ENCODE results near the gene ICE2. TPM values are rescaled to one million over a fixed set of nuclear protein-coding genes. Genes with fewer than 3 reads are reported as not detected.

Gene ICE2
- total and polyA plus RNA-seq, 4 donors = 5.7 to 26.6 (median 16.8) TPM

DNA sequence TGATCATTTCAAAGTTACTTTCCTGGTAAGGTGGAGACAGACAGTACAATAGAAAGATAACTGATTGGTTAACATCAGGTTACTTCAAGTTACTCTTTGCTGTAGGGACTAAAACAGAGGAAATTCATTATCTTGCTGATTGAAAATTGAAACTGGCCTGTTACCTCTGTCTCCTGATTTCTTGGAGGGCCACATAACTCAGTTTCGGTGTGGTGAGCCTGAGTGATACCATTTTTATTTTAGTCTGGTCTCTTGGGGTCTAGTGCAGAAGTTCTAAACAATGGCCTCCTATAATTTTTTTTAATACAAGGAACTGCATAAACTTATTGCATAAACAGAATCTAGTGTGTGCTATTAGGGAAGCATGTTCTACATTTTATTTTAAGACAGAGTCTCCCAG, 1.2 kb upstream of the ICE2 start:
- no peaks in the 10 kb centered on the region for H3K9me3 ChIP-seq (ENCODE audit: control insufficient read depth in 4 of 4, low read length in 3 of 4)
- TF ChIP-seq HNF4G (IDR thresholded peaks at IDR 0.05) = no peak
- no peak for TF ChIP-seq HNF4A (conservative IDR thresholded peaks at IDR 0.05)
- no peak for TF ChIP-seq SP1 (IDR thresholded peaks at IDR 0.05)
- no peak for TF ChIP-seq FOXA2 (IDR thresholded peaks at IDR 0.05)
- TF ChIP-seq FOXA1 (IDR thresholded peaks at IDR 0.05) = no peak
- no peak for TF ChIP-seq YY1 (IDR thresholded peaks at IDR 0.05)
- TF ChIP-seq, protein P1, sequence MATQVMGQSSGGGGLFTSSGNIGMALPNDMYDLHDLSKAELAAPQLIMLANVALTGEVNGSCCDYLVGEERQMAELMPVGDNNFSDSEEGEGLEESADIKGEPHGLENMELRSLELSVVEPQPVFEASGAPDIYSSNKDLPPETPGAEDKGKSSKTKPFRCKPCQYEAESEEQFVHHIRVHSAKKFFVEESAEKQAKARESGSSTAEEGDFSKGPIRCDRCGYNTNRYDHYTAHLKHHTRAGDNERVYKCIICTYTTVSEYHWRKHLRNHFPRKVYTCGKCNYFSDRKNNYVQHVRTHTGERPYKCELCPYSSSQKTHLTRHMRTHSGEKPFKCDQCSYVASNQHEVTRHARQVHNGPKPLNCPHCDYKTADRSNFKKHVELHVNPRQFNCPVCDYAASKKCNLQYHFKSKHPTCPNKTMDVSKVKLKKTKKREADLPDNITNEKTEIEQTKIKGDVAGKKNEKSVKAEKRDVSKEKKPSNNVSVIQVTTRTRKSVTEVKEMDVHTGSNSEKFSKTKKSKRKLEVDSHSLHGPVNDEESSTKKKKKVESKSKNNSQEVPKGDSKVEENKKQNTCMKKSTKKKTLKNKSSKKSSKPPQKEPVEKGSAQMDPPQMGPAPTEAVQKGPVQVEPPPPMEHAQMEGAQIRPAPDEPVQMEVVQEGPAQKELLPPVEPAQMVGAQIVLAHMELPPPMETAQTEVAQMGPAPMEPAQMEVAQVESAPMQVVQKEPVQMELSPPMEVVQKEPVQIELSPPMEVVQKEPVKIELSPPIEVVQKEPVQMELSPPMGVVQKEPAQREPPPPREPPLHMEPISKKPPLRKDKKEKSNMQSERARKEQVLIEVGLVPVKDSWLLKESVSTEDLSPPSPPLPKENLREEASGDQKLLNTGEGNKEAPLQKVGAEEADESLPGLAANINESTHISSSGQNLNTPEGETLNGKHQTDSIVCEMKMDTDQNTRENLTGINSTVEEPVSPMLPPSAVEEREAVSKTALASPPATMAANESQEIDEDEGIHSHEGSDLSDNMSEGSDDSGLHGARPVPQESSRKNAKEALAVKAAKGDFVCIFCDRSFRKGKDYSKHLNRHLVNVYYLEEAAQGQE (IDR thresholded peaks at IDR 0.05) = no peak
- TF ChIP-seq MAX (IDR thresholded peaks at IDR 0.05) = no peak
- TF ChIP-seq ATF3 (IDR thresholded peaks at IDR 0.05) = no peak
- TF ChIP-seq EGR1 (IDR thresholded peaks at IDR 0.05; ENCODE audit: low read depth in 2 of 2) = no peak
- no peak for TF ChIP-seq GABPA (IDR thresholded peaks at IDR 0.05 in 1 of 2, conservative IDR thresholded peaks at IDR 0.05 in 1 of 2)
- peak overlapping the region; percentile 91 to 93 for H3K27ac ChIP-seq (ENCODE audit: low read depth in 1 of 2, low read length in 2 of 2)
- DNase-seq (ENCODE audit: low spot score) = no peak
- H3K27me3 ChIP-seq (ENCODE audit: control insufficient read depth in 4 of 4, insufficient read depth in 4 of 4, low read length in 3 of 4) = no peaks in the 10 kb centered on the region
- H3K36me3 ChIP-seq (ENCODE audit: control insufficient read depth in 4 of 4, insufficient read depth in 3 of 4, low read depth in 1 of 4, low read length in 3 of 4) = no peaks in the 10 kb centered on the region
- H3K4me1 ChIP-seq (ENCODE audit: control insufficient read depth in 4 of 4, insufficient read depth in 4 of 4, low read length in 3 of 4) = peaks cover 15 to 48% (median 32%) of the 10 kb centered on the region in 4 donors
- H3K4me3 ChIP-seq (ENCODE audit: low read depth in 1 of 3, low read length in 3 of 3) = no peak overlapping the region
- 91% methylated on average over 1 of the region's 1 CpG for WGBS
- H3K9ac ChIP-seq (ENCODE audit: low read depth in 1 of 2, low read length in 2 of 2) = no peak overlapping the region

DNA sequence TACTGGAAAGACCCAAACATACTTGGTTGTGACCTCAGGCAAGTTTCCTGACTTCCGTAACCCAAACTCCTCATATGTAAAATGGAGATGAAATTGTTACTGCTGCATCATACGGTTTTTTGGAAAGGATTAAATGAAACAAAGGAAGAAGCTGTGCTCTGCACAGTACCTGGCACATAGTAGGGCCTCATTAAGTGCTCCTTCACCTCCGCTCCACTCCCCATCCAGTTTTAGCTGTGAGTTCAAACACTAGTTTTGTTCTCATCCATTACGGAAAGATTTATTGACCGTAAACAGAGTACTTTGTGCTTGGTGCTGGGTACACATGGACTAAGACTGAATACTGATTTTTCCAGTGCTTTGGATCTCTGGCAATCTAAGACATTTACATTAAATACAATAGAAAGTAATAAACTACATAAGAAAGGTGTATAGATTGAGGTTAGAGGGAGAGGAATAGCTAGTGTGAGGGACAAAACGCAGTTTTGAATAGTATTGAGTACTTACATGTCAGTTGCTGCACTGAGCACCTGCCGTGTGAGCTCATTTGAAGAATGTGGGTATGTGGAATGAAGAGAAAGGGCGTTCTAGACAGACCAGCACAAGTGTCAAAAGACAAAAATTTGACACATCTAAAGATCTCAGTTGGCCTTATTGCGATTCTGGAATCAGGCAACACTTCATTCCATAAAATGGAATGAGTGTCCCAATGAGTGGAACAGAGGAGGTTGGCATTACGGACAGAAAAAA, 594 bp upstream of the ICE2 start:
- Histone ChIP-seq H3K27ac (ENCODE audit: low read depth in 1 of 2, low read length in 2 of 2) (peak overlapping the region; percentile 91 to 93), H3K9ac (ENCODE audit: low read depth in 1 of 2, low read length in 2 of 2) (peak overlapping the region; percentile 57 to 81), H3K4me1 (ENCODE audit: control insufficient read depth in 4 of 4, insufficient read depth in 4 of 4, low read length in 3 of 4) (peaks cover 15 to 48% (median 32%) of the 10 kb centered on the region in 4 donors), H3K36me3 (ENCODE audit: control insufficient read depth in 4 of 4, insufficient read depth in 3 of 4, low read depth in 1 of 4, low read length in 3 of 4) (no peaks in the 10 kb centered on the region), H3K27me3 (ENCODE audit: control insufficient read depth in 4 of 4, insufficient read depth in 4 of 4, low read length in 3 of 4) (no peaks in the 10 kb centered on the region), H3K4me3 (ENCODE audit: low read depth in 1 of 3, low read length in 3 of 3) (peak overlapping the region; percentile 68 to 76 (median 74)), H3K9me3 (ENCODE audit: control insufficient read depth in 4 of 4, low read length in 3 of 4) (no peaks in the 10 kb centered on the region)
- 36% methylated on average over 10 of the region's 10 CpGs for WGBS
- TF ChIP-seq HNF4G (IDR thresholded peaks at IDR 0.05) (no peak), RXRA (IDR thresholded peaks at IDR 0.05) (no peak), FOXA2 (IDR thresholded peaks at IDR 0.05) (no peak), CTCF (IDR thresholded peaks at IDR 0.05; ENCODE audit: low read depth, low read length, missing input control) (no peak), JUND (IDR thresholded peaks at IDR 0.05) (peak in 1 of 2 donors; percentile 16), SP1 (IDR thresholded peaks at IDR 0.05) (peak; percentile 40), MAX (IDR thresholded peaks at IDR 0.05) (no peak), ATF3 (IDR thresholded peaks at IDR 0.05) (no peak), GABPA (IDR thresholded peaks at IDR 0.05 in 1 of 2, conservative IDR thresholded peaks at IDR 0.05 in 1 of 2) (peak in 1 of 2 donors; percentile 33), RAD21 (IDR thresholded peaks at IDR 0.05) (no peak), HNF4A (conservative IDR thresholded peaks at IDR 0.05) (peak; percentile 7 to 13)
- TF ChIP-seq, protein P1 (IDR thresholded peaks at IDR 0.05) = peak; percentile 5
- DNase-seq (ENCODE audit: low spot score) = no peak

Data from liver (tissue), 9 donors.